ENCODE data around the gene MN1.
"Not testable (repeated sequence)": the region's sequence is repeated elsewhere in the genome, so short reads cannot be mapped to it uniquely, and the experiment has no call there.

MN1 gene

GRCh38 chr22:27755521-27756211 is 45.9 kb downstream of the MN1 start:
- no peak for DNase-seq

GRCh38 chr22:27754888-27755480 is 46.6 kb downstream of the MN1 start:
- no peak for DNase-seq

GRCh38 chr22:27754247-27754887 is 47.2 kb downstream of the MN1 start:
- DNase-seq = no peak

GRCh38 chr22:27752771-27753170 is 48.8 kb downstream of the MN1 start:
- no peak for DNase-seq

GRCh38 chr22:27752141-27752540 is 49.4 kb downstream of the MN1 start:
- DNase-seq = no peak

- DNase-seq = no peak
These were observed 50.1 kb downstream of the MN1 start for GRCh38 chr22:27751277-27752070.

- DNase-seq = no peak
These were observed 50.8 kb downstream of the MN1 start for GRCh38 chr22:27750584-27751265.

GRCh38 chr22:27749597-27750225 is 51.8 kb downstream of the MN1 start:
- no peak for DNase-seq

GRCh38 chr22:27748751-27749191 is 52.8 kb downstream of the MN1 start:
- no peak for DNase-seq

GRCh38 chr22:27748349-27748748 is 53.2 kb downstream of the MN1 start:
- DNase-seq = no peak

- DNase-seq = no peak
These were observed 53.9 kb downstream of the MN1 start for GRCh38 chr22:27747396-27748221.

GRCh38 chr22:27746918-27747317 is 54.6 kb downstream of the MN1 start:
- no peak for DNase-seq

- no peak for DNase-seq
These were observed 55.7 kb downstream of the MN1 start for GRCh38 chr22:27745809-27746208.

- DNase-seq = no peak
These were observed 56.4 kb downstream of the MN1 start for GRCh38 chr22:27745154-27745553.

GRCh38 chr22:27744078-27744477 is 57.5 kb downstream of the MN1 start:
- not testable (repeated sequence) for DNase-seq

GRCh38 chr22:27740202-27740748 is 61.3 kb downstream of the MN1 start:
- no peak for DNase-seq

- DNase-seq = no peak
These were observed 64.0 kb downstream of the MN1 start for GRCh38 chr22:27737521-27737920.

GRCh38 chr22:27734066-27734465 is 67.5 kb downstream of the MN1 start:
- no peak for DNase-seq

- no peak for DNase-seq
These were observed 68.7 kb downstream of the MN1 start for GRCh38 chr22:27732841-27733240.

- no peak for DNase-seq
These were observed 69.2 kb downstream of the MN1 start for GRCh38 chr22:27732391-27732790.

GRCh38 chr22:27731621-27732020 is 69.9 kb downstream of the MN1 start:
- DNase-seq = no peak

Data from stimulated activated CD4-positive, alpha-beta T cell treated with anti-CD3 and anti-CD28 coated beads, Interleukin-2, amount 100 ng/mL, for 48 hours (primary cell).